Testis (tissue), 2 donors: ENCODE results near the gene DIABLO.

Experiments used
- POLR2A ChIP-seq: fragments of 450-650 bp; IDR thresholded peaks from one replicate; pipeline ENCODE4 v1.6.1; 2017; ENCODE audit warnings: antibody characterized with exemption, mild to moderate bottlenecking, moderate library complexity
- TF ChIP-seq, protein P1 (sequence below), 3 experiments: fragments of 450-650 bp in 2 of 3; fragments of 200-600 bp in 1 of 3; sonication (generic) in 1 of 3; IDR thresholded peaks; one replicate each; pipeline ENCODE4 v1.5.1; 2016 to 2019; ENCODE audit warnings: antibody characterized with exemption in 3 of 3, mild to moderate bottlenecking in 2 of 3, moderate library complexity in 1 of 3

DNA sequence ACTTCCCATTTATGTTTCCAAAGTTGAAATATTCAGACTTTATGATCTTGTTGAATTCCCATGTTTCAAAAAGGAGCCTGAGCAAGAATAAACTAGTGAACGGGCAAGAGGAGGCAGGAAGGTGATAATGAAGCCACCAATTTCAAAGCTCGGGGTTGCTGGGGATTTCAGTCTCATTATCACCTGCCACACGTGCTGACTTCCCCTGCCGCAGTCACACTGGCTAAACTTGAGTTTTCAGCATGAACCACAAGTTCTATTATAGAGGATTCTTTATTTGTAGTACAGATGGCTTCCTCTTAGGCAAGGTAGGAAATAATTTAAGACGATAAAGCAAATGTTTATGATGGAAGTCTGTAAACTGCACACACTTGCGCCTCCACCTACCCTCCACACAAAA is 18.1 kb upstream of the DIABLO start:
- TF ChIP-seq, protein P1, sequence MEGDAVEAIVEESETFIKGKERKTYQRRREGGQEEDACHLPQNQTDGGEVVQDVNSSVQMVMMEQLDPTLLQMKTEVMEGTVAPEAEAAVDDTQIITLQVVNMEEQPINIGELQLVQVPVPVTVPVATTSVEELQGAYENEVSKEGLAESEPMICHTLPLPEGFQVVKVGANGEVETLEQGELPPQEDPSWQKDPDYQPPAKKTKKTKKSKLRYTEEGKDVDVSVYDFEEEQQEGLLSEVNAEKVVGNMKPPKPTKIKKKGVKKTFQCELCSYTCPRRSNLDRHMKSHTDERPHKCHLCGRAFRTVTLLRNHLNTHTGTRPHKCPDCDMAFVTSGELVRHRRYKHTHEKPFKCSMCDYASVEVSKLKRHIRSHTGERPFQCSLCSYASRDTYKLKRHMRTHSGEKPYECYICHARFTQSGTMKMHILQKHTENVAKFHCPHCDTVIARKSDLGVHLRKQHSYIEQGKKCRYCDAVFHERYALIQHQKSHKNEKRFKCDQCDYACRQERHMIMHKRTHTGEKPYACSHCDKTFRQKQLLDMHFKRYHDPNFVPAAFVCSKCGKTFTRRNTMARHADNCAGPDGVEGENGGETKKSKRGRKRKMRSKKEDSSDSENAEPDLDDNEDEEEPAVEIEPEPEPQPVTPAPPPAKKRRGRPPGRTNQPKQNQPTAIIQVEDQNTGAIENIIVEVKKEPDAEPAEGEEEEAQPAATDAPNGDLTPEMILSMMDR (IDR thresholded peaks at IDR 0.05) = no peak
- no peak for TF ChIP-seq POLR2A
